ENCODE measurements around the gene ODAD3. TPM values are rescaled to one million over a fixed set of nuclear protein-coding genes. Genes with fewer than 3 reads are reported as not detected.

ODAD3 gene
- total and polyA plus RNA-seq, 2 of the 13 experiments (the other 11 are each of a cell fraction or from before 2014, with no cell fraction given), result 0.04 to 0.08 TPM

DNA sequence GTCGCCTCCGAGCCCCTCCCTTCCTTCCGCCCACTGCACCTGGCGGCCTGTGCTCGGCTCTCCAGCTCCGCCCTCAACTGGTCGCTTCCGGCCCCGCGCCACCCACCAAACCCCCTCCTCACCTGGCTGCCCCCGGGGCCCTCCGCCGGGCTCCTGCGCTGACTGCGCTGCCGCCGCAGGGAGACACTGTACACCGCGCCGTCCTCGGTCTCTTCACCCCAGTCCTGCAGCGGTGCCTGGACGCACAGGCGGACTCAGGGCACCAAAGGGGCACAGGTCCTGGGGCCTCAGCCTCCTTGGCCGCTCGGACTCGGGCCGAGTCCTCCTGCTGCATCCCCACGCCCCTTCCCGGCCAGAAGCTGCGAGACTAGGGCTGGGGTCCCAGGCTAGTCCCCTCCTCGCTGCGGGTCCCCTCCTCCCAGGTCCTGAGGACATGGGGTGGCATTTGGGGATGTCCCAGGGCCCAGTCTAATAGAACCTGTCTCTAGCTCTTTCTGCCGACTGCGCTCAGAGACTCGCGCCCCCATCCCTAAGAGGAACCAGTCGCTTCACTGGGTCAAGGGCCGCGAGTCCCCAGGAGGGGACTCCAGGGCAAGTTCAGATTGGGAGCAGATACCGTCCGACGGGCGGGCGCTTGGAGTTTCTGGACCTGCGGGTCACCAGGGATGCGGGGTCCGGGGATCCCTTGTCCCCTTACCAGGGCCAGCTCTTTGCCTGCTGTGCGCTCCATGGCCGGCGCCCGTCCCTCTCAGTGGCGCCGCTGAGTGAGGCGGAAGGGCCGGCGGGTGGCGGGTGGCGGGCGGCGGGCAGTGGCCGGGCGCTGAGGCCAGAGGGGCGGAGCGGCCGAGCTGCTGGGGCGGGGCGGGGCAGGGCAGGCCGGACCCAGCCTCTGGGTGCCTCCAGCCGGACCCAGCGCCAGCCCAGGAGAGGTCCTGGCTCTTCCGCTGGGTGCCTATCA is 16.1 kb downstream of the ODAD3 start, which contains the start of gene RGL3 (continued):
- TF ChIP-seq, protein P1, sequence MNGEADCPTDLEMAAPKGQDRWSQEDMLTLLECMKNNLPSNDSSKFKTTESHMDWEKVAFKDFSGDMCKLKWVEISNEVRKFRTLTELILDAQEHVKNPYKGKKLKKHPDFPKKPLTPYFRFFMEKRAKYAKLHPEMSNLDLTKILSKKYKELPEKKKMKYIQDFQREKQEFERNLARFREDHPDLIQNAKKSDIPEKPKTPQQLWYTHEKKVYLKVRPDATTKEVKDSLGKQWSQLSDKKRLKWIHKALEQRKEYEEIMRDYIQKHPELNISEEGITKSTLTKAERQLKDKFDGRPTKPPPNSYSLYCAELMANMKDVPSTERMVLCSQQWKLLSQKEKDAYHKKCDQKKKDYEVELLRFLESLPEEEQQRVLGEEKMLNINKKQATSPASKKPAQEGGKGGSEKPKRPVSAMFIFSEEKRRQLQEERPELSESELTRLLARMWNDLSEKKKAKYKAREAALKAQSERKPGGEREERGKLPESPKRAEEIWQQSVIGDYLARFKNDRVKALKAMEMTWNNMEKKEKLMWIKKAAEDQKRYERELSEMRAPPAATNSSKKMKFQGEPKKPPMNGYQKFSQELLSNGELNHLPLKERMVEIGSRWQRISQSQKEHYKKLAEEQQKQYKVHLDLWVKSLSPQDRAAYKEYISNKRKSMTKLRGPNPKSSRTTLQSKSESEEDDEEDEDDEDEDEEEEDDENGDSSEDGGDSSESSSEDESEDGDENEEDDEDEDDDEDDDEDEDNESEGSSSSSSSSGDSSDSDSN (CRISPR knock-in tag; IDR thresholded peaks at IDR 0.05), result peak; percentile 81
- TF ChIP-seq HDAC1 (CRISPR knock-in tag; IDR thresholded peaks at IDR 0.05) (peak; percentile 27; the same call in 1 of the 2 replicates), AGO1 (IDR thresholded peaks at IDR 0.05; ENCODE audit: low read depth, low read length, poor library complexity, severe bottlenecking) (peak; percentile 58), RXRB (CRISPR knock-in tag; IDR thresholded peaks at IDR 0.05; ENCODE audit: borderline replicate concordance) (peak; percentile 10; the same call in 1 of the 2 replicates), ZNF333 (CRISPR knock-in tag; IDR thresholded peaks at IDR 0.05; ENCODE audit: borderline replicate concordance) (0 out of 2 replicates have a peak, but pooled peaks have one; percentile 32), PPARG (CRISPR knock-in tag; conservative IDR thresholded peaks at IDR 0.05) (peak; percentile 45; the same call in 1 of the 2 replicates), ZNF446 (CRISPR knock-in tag; IDR thresholded peaks at IDR 0.05) (no peak), CBX5 (CRISPR knock-in tag; IDR thresholded peaks at IDR 0.05; ENCODE audit: borderline replicate concordance) (no peak), ZNF724P (CRISPR knock-in tag; IDR thresholded peaks at IDR 0.05; ENCODE audit: borderline replicate concordance) (no peak), ZNF451 (CRISPR knock-in tag; IDR thresholded peaks at IDR 0.05) (0 out of 2 replicates have a peak, but pooled peaks have one; percentile 41), ZNF841 (CRISPR knock-in tag; IDR thresholded peaks at IDR 0.05; ENCODE audit: borderline replicate concordance) (no peak), ZNF335 (CRISPR knock-in tag; IDR thresholded peaks at IDR 0.05) (peak; percentile 82; the same call in 1 of the 2 replicates), LCORL (IDR thresholded peaks at IDR 0.05) (no peak), LCORL (CRISPR knock-in tag; IDR thresholded peaks at IDR 0.05) (peak; percentile 66; the same call in 1 of the 2 replicates), ZNF292 (CRISPR knock-in tag; IDR thresholded peaks at IDR 0.05; ENCODE audit: borderline replicate concordance, low read depth) (no peak)
- TF ChIP-seq, protein P2, sequence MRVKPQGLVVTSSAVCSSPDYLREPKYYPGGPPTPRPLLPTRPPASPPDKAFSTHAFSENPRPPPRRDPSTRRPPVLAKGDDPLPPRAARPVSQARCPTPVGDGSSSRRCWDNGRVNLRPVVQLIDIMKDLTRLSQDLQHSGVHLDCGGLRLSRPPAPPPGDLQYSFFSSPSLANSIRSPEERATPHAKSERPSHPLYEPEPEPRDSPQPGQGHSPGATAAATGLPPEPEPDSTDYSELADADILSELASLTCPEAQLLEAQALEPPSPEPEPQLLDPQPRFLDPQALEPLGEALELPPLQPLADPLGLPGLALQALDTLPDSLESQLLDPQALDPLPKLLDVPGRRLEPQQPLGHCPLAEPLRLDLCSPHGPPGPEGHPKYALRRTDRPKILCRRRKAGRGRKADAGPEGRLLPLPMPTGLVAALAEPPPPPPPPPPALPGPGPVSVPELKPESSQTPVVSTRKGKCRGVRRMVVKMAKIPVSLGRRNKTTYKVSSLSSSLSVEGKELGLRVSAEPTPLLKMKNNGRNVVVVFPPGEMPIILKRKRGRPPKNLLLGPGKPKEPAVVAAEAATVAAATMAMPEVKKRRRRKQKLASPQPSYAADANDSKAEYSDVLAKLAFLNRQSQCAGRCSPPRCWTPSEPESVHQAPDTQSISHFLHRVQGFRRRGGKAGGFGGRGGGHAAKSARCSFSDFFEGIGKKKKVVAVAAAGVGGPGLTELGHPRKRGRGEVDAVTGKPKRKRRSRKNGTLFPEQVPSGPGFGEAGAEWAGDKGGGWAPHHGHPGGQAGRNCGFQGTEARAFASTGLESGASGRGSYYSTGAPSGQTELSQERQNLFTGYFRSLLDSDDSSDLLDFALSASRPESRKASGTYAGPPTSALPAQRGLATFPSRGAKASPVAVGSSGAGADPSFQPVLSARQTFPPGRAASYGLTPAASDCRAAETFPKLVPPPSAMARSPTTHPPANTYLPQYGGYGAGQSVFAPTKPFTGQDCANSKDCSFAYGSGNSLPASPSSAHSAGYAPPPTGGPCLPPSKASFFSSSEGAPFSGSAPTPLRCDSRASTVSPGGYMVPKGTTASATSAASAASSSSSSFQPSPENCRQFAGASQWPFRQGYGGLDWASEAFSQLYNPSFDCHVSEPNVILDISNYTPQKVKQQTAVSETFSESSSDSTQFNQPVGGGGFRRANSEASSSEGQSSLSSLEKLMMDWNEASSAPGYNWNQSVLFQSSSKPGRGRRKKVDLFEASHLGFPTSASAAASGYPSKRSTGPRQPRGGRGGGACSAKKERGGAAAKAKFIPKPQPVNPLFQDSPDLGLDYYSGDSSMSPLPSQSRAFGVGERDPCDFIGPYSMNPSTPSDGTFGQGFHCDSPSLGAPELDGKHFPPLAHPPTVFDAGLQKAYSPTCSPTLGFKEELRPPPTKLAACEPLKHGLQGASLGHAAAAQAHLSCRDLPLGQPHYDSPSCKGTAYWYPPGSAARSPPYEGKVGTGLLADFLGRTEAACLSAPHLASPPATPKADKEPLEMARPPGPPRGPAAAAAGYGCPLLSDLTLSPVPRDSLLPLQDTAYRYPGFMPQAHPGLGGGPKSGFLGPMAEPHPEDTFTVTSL (CRISPR knock-in tag; IDR thresholded peaks at IDR 0.05; ENCODE audit: borderline replicate concordance), result no peak
- TF ChIP-seq, protein P3, sequence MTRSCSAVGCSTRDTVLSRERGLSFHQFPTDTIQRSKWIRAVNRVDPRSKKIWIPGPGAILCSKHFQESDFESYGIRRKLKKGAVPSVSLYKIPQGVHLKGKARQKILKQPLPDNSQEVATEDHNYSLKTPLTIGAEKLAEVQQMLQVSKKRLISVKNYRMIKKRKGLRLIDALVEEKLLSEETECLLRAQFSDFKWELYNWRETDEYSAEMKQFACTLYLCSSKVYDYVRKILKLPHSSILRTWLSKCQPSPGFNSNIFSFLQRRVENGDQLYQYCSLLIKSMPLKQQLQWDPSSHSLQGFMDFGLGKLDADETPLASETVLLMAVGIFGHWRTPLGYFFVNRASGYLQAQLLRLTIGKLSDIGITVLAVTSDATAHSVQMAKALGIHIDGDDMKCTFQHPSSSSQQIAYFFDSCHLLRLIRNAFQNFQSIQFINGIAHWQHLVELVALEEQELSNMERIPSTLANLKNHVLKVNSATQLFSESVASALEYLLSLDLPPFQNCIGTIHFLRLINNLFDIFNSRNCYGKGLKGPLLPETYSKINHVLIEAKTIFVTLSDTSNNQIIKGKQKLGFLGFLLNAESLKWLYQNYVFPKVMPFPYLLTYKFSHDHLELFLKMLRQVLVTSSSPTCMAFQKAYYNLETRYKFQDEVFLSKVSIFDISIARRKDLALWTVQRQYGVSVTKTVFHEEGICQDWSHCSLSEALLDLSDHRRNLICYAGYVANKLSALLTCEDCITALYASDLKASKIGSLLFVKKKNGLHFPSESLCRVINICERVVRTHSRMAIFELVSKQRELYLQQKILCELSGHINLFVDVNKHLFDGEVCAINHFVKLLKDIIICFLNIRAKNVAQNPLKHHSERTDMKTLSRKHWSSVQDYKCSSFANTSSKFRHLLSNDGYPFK (CRISPR knock-in tag; IDR thresholded peaks at IDR 0.05; ENCODE audit: borderline replicate concordance), result peak; percentile 35; the same call in 1 of the 2 replicates
